ENCODE measurements around the gene MGAT3. TPM values are rescaled to one million over a fixed set of nuclear protein-coding genes. Genes with fewer than 3 reads are reported as not detected.

Gene MGAT3
- total RNA-seq, 1 donor from 2014 or later: 43.6 TPM

DNA sequence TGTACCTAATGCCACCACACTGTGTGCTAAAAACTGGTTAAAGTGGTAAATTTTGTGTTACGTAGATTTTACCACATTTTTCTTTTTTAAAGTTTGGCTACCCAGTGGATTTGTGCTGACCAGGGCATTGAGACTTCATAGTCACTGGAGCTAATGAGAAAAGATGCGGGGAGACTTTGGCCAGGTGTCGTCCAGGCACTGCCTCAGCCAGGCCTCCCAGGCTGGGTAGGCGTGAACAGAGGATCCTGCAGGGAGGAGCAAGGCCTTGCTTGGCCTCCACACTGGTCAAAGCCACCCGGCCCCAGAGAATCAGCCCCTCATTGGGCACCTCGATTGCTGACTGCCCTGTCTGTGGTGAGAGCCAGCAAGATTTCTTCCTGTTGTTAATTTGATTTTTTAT lies 13.4 kb upstream of the MGAT3 start:
- H3K27ac Mint-ChIP-seq: no peak overlapping the region

DNA sequence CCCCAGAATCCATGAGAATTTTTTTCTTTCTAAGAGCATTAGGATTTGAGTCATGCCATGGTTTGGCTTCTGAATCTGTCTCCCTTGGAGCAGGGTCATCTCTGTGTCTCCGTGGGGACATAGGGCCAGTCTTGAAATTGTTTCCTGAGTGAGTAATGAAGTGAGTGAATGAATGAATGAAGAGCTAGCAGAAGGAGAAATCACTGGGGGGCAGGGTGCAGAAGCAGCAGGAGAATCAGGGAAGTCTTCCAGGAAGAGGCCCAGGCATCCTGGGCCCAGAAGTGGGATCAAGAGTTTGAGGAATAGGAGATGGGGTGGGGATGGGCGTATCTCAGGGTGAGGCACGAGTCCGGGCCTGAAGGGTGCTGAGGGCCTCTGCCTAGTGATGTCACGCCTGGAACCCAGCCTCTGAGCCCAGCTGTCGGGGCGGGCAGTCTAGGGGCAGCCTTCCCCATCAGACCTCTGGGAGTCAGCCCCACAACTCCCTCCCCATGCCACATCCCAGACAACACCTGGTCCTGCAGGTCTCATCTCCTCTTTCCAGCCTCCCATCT lies 12.5 kb upstream of the MGAT3 start:
- no peak for DNase-seq (ENCODE audit: low spot score in 2 of 2, unreplicated experiment in 2 of 2)
- Mint-ChIP-seq H3K4me3 (no peak overlapping the region), H3K27me3 (ENCODE audit: low read depth) (no peaks in the 10 kb centered on the region), H3K9me3 (no peaks in the 10 kb centered on the region), H3K27ac (no peak overlapping the region), H3K4me1 (peaks cover 30% of the 10 kb centered on the region), H3K36me3 (no peaks in the 10 kb centered on the region)
- TF ChIP-seq, protein P1, sequence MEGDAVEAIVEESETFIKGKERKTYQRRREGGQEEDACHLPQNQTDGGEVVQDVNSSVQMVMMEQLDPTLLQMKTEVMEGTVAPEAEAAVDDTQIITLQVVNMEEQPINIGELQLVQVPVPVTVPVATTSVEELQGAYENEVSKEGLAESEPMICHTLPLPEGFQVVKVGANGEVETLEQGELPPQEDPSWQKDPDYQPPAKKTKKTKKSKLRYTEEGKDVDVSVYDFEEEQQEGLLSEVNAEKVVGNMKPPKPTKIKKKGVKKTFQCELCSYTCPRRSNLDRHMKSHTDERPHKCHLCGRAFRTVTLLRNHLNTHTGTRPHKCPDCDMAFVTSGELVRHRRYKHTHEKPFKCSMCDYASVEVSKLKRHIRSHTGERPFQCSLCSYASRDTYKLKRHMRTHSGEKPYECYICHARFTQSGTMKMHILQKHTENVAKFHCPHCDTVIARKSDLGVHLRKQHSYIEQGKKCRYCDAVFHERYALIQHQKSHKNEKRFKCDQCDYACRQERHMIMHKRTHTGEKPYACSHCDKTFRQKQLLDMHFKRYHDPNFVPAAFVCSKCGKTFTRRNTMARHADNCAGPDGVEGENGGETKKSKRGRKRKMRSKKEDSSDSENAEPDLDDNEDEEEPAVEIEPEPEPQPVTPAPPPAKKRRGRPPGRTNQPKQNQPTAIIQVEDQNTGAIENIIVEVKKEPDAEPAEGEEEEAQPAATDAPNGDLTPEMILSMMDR (IDR thresholded peaks at IDR 0.05; ENCODE audit: unreplicated experiment): no peak

More for the DNA sequence above, 13.4 kb upstream of the MGAT3 start:
- Mint-ChIP-seq H3K4me3 (no peak overlapping the region), H3K36me3 (no peaks in the 10 kb centered on the region), H3K4me1 (peaks cover 23% of the 10 kb centered on the region), H3K9me3 (no peaks in the 10 kb centered on the region), H3K27me3 (ENCODE audit: low read depth) (no peaks in the 10 kb centered on the region)
- no peak for DNase-seq (ENCODE audit: low spot score in 2 of 2, unreplicated experiment in 2 of 2)
- TF ChIP-seq, protein P1 (IDR thresholded peaks at IDR 0.05; ENCODE audit: unreplicated experiment): no peak

DNA sequence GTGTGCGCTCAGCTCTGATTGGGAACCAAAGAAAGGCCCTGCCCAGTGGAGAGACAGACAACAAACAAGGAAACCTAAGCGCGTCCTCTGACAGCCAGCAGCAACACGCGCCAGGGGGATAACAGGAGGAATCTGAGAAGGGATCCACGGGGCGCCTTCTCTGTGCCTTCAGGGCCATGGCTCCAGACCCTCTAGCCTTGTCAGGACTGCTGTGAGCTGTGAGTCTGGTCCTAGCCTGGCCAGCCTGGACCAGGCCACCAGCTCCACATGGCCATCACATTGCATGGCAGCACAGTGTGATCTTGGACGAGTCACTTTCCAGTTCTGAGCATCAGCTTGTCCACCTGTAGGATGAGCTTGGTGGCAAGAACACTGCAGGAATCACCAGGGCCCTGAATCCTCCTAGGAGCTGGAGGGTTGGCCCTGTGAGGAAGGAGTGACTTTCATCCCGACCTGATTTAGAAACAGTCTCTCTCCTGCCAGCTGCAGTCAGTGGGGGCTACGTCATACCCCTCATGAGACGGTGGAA lies 11.8 kb upstream of the MGAT3 start:
- TF ChIP-seq, protein P1 (IDR thresholded peaks at IDR 0.05; ENCODE audit: unreplicated experiment): no peak
- no peak overlapping the region for H3K4me3 Mint-ChIP-seq
- H3K9me3 Mint-ChIP-seq: no peaks in the 10 kb centered on the region
- peaks cover 32% of the 10 kb centered on the region for H3K4me1 Mint-ChIP-seq
- DNase-seq (ENCODE audit: low spot score in 2 of 2, unreplicated experiment in 2 of 2): no peak
- H3K27me3 Mint-ChIP-seq (ENCODE audit: low read depth): no peaks in the 10 kb centered on the region
- H3K27ac Mint-ChIP-seq: no peak overlapping the region
- H3K36me3 Mint-ChIP-seq: no peaks in the 10 kb centered on the region

DNA sequence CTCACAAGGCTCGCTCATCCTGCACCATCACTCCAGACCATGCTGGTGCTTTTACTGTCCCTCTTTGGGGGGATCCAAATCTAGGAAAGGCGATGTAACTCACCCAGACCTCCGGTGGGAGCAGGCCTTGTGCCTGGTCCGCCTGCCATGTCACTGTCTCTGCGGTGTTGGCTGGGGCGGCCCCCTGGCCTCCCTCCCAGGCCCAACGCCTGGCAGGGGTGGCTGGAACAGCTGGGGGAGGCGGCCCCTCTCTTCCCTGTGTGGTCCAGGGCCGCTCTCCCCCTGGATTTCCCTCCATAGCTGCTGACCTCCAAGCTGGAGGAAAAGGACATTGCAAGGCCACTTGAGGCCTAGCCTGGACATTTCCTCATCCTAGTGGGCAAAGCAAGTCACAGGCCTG lies 11.1 kb upstream of the MGAT3 start:
- Mint-ChIP-seq H3K36me3 (no peaks in the 10 kb centered on the region), H3K27ac (no peak overlapping the region), H3K9me3 (no peaks in the 10 kb centered on the region), H3K4me1 (peaks cover 32% of the 10 kb centered on the region), H3K4me3 (no peak overlapping the region), H3K27me3 (ENCODE audit: low read depth) (no peaks in the 10 kb centered on the region)
- TF ChIP-seq, protein P1 (IDR thresholded peaks at IDR 0.05; ENCODE audit: unreplicated experiment): no peak
- no peak for DNase-seq (ENCODE audit: low spot score in 2 of 2, unreplicated experiment in 2 of 2)

DNA sequence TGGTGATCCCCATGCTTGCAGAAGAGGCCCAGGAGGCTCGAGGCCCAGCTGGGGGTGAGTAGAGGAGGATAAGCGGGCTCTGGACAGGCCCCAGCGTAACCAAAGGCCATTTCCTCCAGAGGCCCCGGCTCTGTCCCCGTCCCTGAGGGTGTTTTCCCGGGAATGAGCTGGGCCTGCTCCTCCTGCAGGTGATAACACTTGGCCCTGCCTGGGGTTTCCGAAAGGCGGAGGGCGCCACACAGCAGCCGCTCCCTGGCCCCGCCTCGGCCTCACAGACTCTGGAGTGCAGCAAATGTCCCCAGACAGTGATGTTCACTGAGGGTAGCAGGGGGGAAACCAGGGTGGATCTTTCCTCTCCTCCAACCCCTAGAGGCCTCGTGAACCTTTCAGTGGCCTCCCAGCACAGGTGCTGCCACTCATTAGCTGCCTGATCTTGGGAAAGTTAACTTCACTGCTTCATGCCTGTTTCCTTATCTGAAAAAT lies 10.5 kb upstream of the MGAT3 start:
- no peaks in the 10 kb centered on the region for H3K9me3 Mint-ChIP-seq
- no peaks in the 10 kb centered on the region for H3K36me3 Mint-ChIP-seq
- H3K4me1 Mint-ChIP-seq: peaks cover 34% of the 10 kb centered on the region
- no peaks in the 10 kb centered on the region for H3K27me3 Mint-ChIP-seq (ENCODE audit: low read depth)
- TF ChIP-seq, protein P1 (IDR thresholded peaks at IDR 0.05; ENCODE audit: unreplicated experiment): no peak
- H3K4me3 Mint-ChIP-seq: no peak overlapping the region
- peak overlapping the region; percentile 77 for H3K27ac Mint-ChIP-seq
- no peak for DNase-seq (ENCODE audit: low spot score in 2 of 2, unreplicated experiment in 2 of 2)
